ENCODE data around the gene RAD9A.

Gene RAD9A

DNA sequence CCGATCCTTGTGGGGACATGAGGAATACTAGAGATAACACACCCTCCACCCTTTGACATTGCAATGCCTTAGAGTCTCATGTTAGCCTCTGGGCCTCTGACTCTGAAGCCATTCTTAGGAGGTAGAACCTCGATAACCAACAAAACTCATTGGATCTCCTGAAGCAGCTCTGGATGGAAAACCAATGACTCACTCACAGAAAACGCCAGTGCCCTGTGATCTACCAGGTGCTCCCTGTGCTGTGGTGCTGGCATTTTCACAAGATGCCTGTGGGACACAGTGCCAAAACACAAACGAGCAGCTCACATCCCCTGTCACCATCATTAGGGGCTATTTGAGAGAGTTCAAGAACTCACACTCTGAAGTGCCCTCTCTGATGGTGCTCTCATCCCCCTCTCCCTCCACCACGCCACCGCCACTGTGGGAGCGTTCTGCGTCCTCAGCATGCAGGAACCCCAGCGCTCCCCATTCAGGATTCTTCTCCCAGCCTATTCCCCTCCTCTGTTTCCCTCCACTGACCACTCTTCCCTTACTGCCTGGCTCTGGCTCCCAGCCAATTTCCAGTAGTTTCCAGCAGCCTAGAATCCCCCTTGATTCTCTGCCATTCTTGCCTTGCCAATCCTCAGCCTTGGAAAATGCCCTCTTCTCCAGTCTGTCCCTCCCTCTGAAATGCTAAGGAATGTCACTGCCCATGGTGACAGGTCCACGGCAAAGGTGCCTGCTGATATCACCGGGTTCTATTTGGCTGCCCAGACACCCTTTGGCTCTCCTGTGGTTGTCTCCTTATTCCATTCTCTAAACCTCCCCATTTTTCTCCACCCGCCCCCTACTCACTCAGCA lies 33.7 kb upstream of the RAD9A start:
- DNase-seq = no peak

DNA sequence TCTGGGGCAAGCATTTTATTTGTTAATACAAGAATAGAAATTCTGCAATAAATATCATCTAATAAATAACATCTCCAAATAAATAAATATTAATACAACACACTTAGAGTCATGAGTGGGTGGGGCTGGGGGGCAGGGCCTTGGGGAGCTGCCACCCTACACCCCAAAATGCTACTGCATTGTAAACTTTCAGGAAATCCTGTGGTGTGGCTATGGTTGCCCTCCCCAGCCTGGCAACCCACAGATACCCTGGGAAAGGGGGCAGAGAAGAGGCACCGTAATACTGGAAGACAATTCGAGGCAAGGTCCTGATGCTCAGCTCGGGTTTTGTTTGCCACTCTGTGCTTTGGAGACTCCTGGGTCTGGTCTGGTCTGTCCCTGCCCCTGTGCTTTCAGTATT lies 27.6 kb upstream of the RAD9A start:
- DNase-seq = no peak

DNA sequence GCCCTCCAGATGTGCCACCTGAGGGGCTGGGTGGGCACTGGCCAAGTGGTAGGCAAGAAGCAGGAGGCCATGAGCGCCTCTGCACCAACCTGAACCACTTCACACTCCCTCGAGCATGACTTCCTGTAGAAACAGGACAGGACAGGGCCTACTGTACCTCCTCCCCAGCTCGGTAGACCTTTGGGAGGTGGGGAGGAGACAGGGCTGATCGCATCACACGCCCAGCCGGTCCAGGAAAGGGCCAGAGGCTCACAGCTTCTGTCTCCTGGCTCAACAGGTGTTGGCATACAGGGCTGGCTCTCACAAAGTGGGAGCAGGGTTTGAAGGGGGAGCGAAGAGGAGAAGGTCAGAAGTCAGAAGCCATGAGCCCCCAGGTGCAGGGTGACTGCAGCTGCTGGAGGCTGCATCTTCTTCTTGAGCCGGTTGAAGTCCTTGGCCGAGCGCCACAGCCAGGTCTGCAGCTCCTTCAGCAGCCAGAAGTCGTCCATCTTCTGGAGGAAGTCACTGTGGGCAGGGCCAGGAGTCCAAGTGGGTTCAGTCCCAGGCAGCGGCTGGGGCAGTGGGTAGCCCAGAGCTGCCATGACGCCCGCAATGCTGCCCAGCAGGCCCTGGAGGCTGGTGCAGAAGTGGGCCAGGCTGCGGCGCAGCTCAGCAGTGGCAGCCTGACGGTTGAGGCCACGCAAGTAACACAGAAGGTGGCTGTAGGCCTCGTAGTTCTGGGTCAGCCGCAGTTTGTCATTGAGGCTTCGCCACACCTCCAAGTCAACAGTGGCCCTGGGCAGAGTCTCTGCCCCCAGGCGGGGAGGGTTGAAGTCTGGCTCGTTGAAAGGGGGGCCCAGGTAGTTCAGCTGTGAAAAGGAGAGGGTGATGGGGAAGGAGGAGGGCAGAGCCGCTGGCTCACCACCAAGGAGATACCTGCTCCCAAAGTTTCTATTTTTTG lies 26.7 kb upstream of the RAD9A start:
- DNase-seq = no peak

DNA sequence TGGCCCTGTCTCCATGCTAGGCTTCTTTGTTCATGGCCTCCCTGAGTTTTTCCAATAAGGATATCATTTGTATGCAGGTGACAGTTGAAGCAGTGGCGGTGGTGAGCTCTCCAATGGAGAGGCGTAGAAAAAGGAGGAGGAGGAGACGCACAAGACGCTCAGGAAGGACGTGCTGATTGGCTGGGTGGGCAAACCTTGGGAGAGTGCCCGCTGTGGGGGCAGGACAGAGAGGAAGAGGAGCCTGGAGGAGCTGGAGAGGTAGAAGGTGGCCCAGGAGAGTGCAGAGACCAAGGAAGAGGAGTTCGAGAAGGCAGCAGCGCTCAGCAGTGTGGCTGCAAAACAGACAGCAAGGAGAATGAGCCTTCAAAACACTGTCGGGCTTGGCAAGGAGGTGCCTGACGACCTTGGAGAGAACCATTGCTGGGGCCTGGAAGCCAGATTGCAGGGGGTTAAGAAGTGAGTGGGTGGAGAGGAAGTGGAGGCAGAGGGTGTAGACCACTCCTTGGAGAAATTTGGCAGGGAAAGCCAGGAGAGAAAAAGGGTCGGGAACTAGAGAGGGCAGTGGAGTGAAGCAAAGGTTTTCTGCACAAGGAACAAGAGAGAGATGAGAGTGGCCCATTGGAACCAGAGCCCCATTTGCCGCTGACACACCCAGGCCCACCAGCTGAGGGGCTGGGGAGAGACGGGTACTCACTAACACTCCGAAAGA lies 25.9 kb upstream of the RAD9A start:
- DNase-seq = no peak

DNA sequence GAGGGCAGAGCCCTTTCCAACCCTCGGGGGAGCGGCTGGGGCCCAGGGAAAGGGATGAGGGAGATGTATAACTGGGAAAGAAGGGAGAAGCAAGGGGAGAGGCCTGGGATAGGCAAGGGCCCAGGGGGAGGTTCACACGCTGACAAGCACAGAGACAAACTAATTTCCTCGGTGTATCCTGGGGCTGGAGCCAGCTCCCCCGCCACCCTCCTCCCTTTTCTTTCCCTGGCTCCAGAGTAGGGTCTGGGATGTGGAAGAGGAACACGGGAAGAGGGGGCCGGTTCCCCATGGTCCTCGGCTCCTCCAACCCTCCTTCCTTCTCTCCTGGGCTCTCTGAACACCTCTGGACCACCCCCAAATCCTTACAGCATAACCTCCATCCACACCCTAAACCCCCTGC lies 25.2 kb upstream of the RAD9A start:
- no peak for DNase-seq

DNA sequence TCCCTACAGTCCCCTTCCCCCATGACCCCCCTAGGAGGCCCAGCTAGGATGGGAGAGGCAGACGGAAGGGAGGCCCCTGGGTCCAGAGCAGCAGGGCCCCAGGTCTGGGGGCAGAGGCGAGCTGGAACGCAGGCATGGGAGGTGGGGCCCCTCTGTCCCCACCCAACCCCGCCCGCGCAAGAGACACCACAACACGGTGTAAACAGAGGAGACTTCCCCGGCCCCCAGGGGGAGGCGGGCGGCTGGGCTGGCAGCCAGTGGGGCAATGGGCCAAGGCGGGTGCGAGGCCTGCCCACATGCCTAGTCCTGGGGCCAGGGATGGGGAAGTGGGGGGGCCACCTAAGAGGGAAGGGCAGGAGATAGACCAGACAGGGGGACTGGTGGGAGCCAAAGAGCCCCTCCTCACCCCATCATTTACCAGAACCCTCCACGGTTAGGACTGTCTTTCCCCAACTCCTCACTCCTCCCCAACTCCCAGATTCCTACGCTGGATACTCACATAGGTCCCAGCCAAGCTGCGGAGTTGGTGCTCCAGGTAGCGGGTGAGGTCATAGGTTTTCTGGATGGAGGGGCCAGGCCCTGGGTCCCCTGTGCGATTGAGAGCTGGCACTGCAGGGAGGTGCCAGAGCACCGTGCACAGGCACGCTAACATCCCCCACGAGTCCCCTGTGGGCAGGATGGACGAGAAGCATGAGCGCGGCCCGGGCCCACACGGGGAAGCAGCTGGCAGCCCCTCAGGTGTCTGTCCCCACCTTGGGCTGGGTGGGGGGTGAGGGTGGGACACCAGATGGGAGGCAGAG lies 24.6 kb upstream of the RAD9A start:
- peak in 1 of 2 donors; percentile 35 for DNase-seq

DNA sequence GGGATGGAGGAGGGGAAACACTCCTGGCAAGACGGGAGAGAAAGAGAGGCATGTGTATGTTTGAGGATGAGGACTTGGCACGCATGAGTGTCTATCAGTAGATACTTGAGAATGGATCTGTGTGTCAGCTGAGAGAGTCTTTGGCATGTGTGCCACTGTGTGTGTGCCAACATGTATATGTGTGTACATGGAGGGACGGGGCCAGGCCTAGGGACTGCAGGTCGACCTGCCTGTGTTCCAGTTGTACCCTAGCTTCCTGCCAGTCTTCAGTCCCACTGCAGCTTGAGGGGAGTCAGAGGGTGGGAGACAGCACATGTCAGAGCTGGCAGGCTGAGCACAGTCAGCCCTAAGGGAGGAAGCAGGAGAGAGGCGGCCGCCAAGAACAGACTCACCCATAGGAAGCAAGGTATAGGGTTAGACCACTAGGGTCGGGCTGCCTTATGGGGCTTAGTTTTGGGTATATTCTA lies 24.0 kb upstream of the RAD9A start:
- no peak for DNase-seq

DNA sequence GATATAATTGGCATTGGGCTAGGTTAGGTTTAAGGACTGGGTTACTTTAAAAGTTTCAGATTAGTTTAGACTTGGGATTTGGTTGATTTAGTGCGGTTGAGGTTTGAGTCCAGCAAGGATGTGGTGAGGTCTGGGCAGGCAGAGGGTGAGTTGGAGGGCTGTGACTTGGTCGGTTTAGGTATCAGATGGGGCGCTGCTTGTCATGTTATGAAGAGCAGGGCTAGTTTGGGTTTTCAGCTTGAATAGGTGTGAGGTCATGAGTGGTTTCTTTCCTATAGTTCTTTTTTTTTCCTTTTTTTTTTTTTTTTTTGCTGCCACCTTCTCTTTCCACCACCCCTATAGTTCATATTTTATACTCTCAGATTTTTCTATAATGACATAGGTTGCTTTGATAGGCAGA lies 23.2 kb upstream of the RAD9A start:
- DNase-seq = no peak

DNA sequence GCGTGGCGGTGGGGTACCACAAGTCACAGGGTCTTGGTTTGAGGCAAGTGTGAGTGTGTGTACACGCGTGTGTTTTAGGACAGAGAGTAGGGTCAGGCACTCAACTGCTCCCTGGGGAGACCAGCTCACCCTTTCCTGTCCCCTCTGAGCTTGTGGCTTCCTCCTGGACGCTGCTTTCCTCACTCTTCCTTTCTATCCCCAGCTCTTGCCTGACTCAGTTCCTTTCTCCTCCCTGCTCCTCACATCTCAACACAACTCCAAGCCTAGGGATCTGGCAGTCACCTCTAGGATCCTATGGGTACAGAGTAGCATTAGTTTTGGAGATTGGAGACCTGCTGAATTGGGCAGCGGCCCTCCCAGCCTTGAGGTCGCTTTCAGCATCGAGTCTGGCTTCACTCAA lies 22.5 kb upstream of the RAD9A start:
- no peak for DNase-seq

DNA sequence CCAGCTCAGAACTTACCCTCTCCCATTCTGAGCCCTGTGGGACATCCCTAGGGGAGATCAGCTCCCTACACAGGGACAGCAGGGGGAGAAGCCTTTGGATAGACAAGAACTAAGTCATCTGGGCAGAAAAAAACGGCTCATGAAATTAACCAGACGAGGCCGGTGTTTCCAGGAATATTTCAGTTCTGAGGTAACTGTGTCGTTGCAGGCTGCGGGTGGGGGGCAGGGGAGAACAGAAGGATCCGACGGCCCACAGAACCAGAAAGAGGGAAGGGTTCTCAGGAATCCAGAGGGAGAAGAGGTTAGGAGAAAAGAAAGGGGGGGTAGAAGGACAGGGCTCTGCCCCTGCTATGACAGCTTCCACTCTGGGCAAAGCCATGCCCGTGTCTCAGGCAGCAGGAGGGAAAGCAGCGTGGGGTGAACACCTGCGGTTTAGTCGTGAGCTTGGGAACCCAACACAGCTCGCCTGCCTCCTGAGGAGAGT lies 21.9 kb upstream of the RAD9A start:
- no peak for DNase-seq

DNA sequence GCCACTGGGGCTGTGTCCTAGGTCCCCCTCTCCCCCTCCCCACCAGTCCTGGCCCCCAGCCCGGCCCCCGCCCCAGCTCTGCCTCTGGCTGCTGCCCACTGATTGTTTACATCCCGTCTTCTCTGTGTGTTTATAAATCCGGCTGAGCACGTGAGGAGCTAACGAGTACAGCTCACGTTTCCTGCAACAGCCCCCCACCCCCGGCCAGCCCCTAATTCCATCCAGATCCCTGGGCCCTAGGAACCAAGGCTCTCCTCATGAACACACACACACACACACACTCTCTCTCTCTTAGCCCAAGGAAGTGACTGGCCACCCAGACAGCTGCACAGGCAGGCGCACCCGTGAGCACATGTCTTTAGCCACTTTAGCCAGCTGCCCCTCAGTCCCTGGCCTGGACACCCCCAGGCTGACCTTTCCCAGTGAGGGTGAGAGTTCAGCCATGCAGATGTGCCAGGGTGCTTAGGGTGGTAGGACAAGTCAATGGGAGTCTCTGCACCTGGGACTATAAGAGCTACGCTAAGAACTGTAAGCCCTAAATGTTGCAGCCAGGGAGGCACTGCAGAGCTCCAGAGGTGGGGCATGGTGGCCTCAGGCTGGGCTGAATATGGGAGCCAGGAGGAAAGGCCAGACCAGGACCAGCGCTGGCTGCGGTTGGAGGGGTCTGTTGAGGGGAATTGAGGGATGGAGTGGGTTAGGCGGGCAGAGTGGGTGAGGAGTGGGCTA lies 21.3 kb upstream of the RAD9A start:
- DNase-seq = no peak

DNA sequence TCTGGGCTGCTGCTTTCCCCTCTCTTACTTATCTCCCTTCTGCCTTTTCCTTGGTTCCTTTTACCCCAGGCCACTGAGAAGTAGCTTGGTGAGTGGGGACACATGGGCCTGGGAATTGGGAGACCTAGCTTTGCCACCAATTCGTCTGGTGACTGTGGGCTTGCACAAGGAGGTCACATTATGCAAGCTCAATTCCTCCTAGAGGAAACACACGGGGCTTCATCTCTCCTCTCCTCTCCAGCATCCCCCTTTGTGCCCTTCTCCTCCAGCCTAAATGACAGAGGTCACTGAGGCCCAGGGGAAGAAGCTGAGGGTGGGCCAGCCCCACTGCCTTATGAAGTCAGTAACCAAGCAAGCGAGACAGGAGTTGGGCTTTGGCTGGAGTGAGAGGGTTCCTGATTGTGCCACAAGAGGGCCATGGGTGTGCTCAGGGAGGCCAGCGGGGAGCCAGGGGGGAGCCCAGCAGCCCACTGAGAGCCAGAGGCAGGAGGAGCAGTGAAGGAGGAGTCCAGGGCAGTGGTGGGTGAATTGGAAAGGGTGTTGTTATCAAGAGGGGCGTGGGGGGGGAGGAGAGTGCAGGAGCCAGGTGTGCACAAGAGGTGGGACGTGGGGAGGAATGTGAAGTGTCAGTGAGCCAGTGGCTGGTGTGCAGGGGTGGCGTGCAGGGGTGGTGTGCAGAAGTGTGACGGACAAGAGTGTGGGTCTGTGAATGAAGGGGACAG lies 20.4 kb upstream of the RAD9A start:
- DNase-seq = peak; percentile 82 to 87

DNA sequence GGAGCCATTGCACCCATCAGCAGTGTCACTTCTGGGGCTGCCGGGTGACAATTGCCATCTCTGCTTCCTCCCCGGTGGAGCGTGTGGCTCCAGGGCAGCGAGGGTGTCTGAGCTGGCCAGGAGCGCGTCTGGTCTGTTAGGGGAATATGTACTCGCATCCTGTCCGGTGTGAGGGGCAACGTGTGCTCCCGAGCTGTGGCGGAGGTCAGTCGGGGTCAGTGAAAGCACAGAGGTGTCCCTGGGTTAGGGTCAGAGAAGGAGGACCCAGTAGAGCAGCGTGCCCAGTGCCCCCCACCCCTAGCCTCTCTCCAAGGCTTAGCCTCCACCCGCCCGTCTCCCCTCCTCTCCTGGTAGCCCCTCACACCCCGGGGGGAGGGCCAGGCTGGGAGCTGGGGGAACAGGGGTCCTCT lies 19.9 kb upstream of the RAD9A start:
- peak in 1 of 2 donors; percentile 42 for DNase-seq

DNA sequence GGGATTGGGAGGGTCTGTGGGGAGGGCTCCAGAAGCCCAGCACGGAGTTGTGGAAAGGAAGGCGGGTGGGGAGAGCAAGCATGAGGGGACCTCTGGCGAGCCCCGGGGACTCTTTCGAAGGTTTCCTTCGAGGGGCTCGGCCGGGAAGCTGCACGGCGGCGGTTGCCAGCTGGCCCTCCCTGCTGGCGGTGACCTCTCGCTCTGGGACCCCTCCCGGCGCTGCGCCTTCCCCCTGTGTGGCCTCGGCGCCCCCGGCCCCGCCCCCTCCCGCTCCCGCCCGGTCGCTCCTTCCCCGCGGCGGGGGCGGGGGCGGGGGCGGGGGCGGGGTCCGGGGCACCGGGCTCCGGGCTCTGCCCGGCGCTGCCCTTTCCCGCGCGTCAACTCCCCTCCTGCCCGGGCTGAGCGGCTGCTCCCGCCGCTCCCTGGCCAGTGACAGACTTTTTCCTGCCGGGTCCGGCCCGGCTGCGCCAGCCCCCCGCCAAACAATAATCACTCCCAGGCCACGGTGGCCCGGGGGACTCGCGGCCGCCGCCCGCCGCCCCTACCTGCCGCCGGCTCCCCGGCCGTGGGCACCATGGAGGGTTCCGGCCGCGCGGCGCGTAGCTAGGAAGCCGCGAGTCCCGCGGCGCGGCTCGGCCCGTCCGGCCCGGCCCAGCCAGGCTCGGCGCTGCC lies 19.3 kb upstream of the RAD9A start:
- no peak for DNase-seq

DNA sequence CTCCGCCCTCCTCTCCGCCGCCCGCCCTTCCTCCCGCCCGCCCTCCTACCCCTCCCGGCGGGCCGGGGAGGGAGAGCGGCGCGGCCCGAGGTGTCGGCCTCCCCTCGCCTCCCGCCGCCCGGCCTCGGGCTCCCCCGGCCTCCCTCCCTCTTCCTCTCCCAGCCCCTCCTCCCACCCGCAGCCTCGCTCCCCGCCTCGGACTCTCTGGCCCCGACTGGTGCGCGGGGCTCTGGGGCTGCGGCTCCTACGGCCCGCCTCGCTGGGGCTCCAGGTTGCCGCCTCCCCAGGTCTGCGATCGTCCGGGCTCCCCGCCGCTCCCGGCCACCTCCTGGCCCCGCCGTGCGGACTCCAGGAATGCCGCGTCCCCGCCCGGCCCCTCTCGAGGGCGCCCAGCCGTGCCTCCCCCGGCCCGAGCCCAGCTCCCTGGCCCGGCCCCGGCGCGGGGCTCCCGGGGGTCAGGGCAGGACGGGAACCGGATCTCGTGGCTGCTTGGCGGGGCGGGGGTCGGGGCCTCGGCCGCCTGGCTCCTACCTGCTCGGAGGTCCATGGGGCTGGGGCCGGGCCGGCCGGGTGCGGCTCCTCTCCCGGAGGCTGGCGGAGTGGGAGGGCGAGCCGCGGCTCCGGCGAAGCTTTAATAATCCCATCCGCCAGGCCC lies 18.7 kb upstream of the RAD9A start, which contains the start of gene CLCF1:
TSS of gene CLCF1 (minus strand) at position 606 of the 655 bp plus-strand sequence. CDS start at position 547, 59 bp downstream.
- peak; percentile 28 to 44 for DNase-seq

DNA sequence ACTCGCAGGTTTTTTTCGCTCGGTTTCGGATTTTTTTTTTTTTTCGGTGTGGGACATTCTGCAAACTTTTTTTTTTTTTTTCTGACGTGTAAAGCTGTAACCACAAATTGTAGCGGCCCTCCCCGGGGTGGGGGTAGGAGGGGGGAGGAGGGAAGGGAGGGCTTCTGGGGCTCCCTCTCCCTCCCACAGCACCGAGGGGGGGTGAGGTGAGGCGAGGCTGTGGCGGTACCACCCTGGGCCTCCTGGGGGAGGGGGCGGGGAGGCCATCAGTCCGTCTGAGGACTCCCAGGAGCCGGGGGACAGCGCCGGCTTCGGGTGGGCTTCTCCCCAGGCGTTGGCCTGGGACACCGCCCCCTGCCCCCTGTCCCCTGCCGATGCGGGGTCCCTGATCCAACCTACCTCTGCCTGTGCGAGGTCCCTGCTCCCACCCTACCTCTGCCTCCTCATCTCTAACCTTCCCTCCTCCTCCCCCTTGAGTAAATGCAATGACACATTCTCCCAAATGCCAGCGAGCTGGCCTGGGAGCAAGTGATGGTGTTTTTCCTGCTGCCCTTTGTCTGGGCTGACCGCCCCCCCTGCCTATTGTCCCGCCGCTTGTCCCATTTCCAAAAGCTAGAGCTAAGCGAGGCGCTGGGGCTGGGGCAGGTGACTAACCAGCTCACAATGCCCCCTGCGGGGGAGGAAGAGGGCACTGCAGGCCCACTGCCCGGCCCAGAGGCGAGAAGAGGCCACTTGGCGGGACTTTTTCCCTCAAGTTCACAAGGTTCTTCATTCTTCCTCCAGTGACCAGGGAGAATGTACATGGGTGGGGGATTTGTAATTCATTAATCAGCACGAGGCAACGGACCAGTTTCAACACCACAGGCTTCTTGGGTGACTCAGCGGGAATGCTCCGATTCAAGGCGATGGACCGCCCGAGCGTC lies 17.9 kb upstream of the RAD9A start:
- peak; percentile 85 to 87 for DNase-seq

DNA sequence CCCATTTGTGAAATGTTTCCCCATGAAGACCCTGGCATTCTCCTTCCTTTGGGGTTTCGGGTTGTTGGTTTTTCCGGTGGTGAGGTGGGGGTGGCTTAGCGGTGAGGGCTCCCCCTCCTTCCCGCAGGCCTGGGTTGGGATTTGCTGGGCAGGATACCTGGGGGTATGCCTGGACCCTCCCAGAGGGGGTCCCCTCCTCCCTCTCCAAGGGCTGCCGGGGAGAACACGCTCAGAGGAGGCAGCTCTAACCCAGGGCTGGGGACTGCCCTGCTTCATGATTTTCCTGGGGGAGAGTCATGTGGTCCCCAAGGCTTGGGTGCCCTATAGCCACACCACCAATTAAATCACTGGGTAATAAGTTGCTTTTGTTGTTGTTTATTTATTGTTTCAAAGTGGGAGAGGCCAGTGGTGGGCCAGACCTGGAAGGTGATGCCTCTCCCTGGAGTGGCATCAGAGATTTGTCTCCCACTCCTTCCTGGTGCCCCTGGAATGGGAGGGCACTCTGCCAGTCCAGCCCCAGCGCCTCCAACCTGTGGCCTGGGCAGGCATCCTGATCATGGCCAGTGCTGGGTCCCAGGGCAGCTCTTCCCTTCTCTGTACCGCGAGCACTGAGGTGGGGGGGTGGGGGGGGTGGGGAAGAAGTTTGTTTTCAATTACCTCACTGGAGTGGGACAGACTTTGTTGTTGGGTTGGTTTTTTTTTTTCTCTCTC lies 17.1 kb upstream of the RAD9A start:
- DNase-seq = no peak
